ENCODE results near the gene USP24. TPM values are rescaled to one million over a fixed set of nuclear protein-coding genes. Genes with fewer than 3 reads are reported as not detected.

Gene USP24
- total RNA-seq, 1 experiment from 2014 or later, result 38.5 TPM

GRCh38 chr1:55249646-55250398 lies 34.7 kb upstream of the USP24 start:
- Histone ChIP-seq H3K27me3 (ENCODE audit: low read length) (no peaks in the 10 kb centered on the region), H3K4me2 (ENCODE audit: low read length) (no peak overlapping the region), H2AFZ (ENCODE audit: low read length) (no peak overlapping the region), H3K9ac (ENCODE audit: low read length) (no peak overlapping the region), H3F3A (ENCODE audit: low read length, unreplicated experiment) (no peaks in the 10 kb centered on the region), H3K9me3 (ENCODE audit: low read length) (no peaks in the 10 kb centered on the region), H3K79me2 (ENCODE audit: low read length) (no peaks in the 10 kb centered on the region), H3K4me3 (ENCODE audit: low read length) (no peak overlapping the region), H4K20me1 (ENCODE audit: low read length) (no peaks in the 10 kb centered on the region), H3K36me3 (ENCODE audit: low read depth, low read length) (no peaks in the 10 kb centered on the region), H3K27ac (ENCODE audit: low read length) (no peak overlapping the region), H3K4me1 (ENCODE audit: insufficient read depth, low read length) (peaks cover 8% of the 10 kb centered on the region; the same call in 1 of the 2 replicates), H3K9me2 (replicated peaks; ENCODE audit: low read length) (no peaks in the 10 kb centered on the region)
- DNase-seq (no peak), ATAC-seq (no peak)
- intact Hi-C loops (cut with micrococcal nuclease), result no loop called here
- TF ChIP-seq EZH2phosphoT487 (IDR thresholded peaks at IDR 0.05; ENCODE audit: borderline replicate concordance, low read length), result no peak
- TF ChIP-seq EZH2 (IDR thresholded peaks at IDR 0.05; ENCODE audit: low read length, unreplicated experiment), result no peak
- TF ChIP-seq CTCF (conservative IDR thresholded peaks at IDR 0.05; ENCODE audit: low read depth, low read length), result no peak
- no TSS peak for BruUV-seq (replicated peaks)
- ChIA-PET POLR2A (ENCODE audit: unreplicated experiment) (no interaction called here), CTCF (no interaction called here)

GRCh38 chr1:55246896-55247295 lies 31.7 kb upstream of the USP24 start:
- ChIA-PET CTCF (no interaction called here), POLR2A (ENCODE audit: unreplicated experiment) (no interaction called here)
- Histone ChIP-seq H3K9ac (ENCODE audit: low read length) (no peak overlapping the region), H3K4me3 (ENCODE audit: low read length) (no peak overlapping the region), H3K4me2 (ENCODE audit: low read length) (no peak overlapping the region), H3K9me3 (ENCODE audit: low read length) (no peaks in the 10 kb centered on the region), H2AFZ (ENCODE audit: low read length) (no peak overlapping the region), H3K9me2 (replicated peaks; ENCODE audit: low read length) (no peaks in the 10 kb centered on the region), H3K27me3 (ENCODE audit: low read length) (no peaks in the 10 kb centered on the region), H3F3A (ENCODE audit: low read length, unreplicated experiment) (no peaks in the 10 kb centered on the region), H4K20me1 (ENCODE audit: low read length) (no peaks in the 10 kb centered on the region), H3K79me2 (ENCODE audit: low read length) (no peaks in the 10 kb centered on the region), H3K27ac (ENCODE audit: low read length) (no peak overlapping the region), H3K4me1 (ENCODE audit: insufficient read depth, low read length) (peaks cover 8% of the 10 kb centered on the region; the same call in 1 of the 2 replicates), H3K36me3 (ENCODE audit: low read depth, low read length) (no peaks in the 10 kb centered on the region)
- intact Hi-C loops (cut with micrococcal nuclease), result no loop called here
- no peak for DNase-seq
- TF ChIP-seq EZH2 (IDR thresholded peaks at IDR 0.05; ENCODE audit: low read length, unreplicated experiment) (no peak), EZH2phosphoT487 (IDR thresholded peaks at IDR 0.05; ENCODE audit: borderline replicate concordance, low read length) (no peak), CTCF (conservative IDR thresholded peaks at IDR 0.05; ENCODE audit: low read depth, low read length) (no peak)
- BruUV-seq (replicated peaks), result no TSS peak
- ATAC-seq, result no peak

GRCh38 chr1:55246331-55246730 lies 31.2 kb upstream of the USP24 start:
- Histone ChIP-seq H2AFZ (ENCODE audit: low read length) (no peak overlapping the region), H3K79me2 (ENCODE audit: low read length) (no peaks in the 10 kb centered on the region), H3K4me2 (ENCODE audit: low read length) (no peak overlapping the region), H3K27ac (ENCODE audit: low read length) (no peak overlapping the region), H3K9me3 (ENCODE audit: low read length) (no peaks in the 10 kb centered on the region), H3K4me3 (ENCODE audit: low read length) (no peak overlapping the region), H3K27me3 (ENCODE audit: low read length) (no peaks in the 10 kb centered on the region), H3K9me2 (replicated peaks; ENCODE audit: low read length) (no peaks in the 10 kb centered on the region), H3K36me3 (ENCODE audit: low read depth, low read length) (no peaks in the 10 kb centered on the region), H3K4me1 (ENCODE audit: insufficient read depth, low read length) (peaks cover 8% of the 10 kb centered on the region; the same call in 1 of the 2 replicates), H4K20me1 (ENCODE audit: low read length) (no peaks in the 10 kb centered on the region), H3K9ac (ENCODE audit: low read length) (no peak overlapping the region), H3F3A (ENCODE audit: low read length, unreplicated experiment) (no peaks in the 10 kb centered on the region)
- DNase-seq (no peak), ATAC-seq (no peak)
- intact Hi-C loops (cut with micrococcal nuclease), result no loop called here
- no peak for TF ChIP-seq CTCF (conservative IDR thresholded peaks at IDR 0.05; ENCODE audit: low read depth, low read length)
- no peak for TF ChIP-seq EZH2 (IDR thresholded peaks at IDR 0.05; ENCODE audit: low read length, unreplicated experiment)
- TF ChIP-seq EZH2phosphoT487 (IDR thresholded peaks at IDR 0.05; ENCODE audit: borderline replicate concordance, low read length), result no peak
- ChIA-PET CTCF (no interaction called here), POLR2A (ENCODE audit: unreplicated experiment) (no interaction called here)
- BruUV-seq (replicated peaks), result no TSS peak

Measured in PC-3 (cell line).